ENCODE measurements around the gene DYRK1A.
"Not testable (repeated sequence)": the region's sequence is repeated elsewhere in the genome, so short reads cannot be mapped to it uniquely, and the experiment has no call there.

Gene DYRK1A

DNA sequence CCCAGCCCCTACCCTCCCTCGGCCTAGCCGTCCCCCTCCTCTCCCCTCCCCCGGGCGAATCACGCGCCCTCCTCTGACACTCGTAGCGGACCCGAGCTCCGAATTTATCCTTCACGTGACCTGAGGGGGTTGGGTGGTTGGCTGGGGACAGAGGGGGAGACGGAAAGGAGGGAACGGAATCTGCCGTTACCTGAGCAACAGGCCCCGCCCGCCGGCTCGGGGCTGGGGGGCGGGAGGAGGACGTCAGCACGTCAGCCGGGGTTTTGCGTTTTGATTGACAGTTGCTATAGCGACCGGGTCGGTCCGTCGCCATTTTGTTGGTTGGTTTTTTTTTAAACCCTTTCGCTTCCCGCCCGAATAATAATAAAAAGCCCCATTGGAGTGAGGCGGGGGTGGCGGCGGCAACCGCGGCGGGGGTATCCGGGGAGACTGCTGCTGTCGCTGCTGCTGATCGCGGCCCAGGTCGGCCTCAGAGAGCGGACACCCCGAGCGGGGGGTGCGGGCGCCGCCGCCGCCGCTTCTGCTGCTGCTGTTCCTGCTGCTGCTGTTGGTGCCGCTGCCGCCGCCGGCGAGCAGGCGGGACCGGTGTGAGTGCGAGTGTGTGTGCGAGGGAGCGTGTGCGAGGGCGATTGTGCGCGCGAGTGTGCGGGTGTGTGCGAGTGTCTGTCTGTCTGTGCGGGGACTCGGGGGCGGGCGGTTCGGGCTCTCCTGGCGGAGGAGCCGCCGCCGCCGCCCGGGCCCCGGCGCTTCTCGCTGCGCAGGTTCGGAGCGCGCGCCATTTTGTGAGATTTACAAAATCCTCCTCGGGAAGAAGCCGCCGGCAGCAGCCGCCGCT is at the start of gene DYRK1A:
Gene DYRK1A, plus strand, starts transcription at position 292 of the 835 bp plus-strand sequence. CDS start 53,602 bp downstream, outside the sequence.
- peak; percentile 98 for DNase-seq

DNA sequence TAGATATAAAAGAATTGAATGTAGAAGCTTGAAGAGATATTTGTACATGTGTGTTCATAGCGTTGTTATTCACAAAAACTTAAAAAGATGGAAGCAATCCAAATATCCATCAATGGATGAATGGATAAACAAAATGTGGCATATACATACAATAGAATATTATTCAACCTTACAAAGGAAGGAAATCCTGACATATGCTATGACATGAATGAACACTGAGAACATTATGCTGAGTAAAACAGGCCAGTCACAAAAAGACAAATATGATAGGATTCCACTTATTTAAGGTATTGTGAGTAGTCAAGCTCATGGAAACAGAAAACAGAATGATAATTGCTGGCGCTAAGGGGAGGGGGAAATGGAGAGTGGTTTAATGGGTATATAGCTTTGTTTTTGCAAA is 47.0 kb upstream of the DYRK1A start:
- DNase-seq = no peak

DNA sequence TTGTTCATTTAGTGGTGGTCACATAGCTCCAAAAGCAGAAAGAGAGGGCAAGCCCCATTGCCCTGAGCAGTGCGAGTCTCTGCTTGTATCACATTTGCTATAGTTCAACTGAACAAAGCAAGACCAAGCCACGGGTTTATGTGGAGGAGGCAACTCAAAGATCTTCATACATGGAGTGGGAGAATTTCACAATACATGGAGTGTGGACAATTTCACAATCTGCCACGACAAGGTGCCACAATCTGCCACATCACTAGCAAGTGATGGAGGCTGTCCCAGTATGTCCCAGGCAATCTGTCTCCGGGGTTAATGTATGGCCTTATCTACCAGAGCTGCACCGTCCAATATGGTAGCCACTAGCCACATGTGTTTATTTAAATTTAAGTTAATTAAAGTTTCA is 44.5 kb upstream of the DYRK1A start:
- no peak for DNase-seq

DNA sequence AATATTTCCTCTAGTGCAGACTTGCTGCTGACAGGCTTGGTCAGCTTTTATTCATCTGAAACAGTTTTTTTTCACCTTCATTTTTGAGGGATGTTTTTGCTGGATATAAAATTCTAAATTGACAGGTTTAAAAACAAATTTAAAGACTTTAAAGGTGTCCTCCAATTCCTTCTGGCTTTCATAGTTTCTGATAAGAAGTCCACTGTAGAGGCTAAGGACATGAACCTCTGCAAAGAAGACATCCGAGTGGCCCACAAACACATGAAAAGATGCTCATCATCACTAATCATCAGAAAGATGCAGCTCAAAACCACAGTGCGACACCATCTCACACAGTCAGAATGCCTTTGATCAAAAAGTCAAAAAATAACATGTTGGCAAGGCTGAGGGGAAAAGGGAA is 42.0 kb upstream of the DYRK1A start:
- no peak for DNase-seq

DNA sequence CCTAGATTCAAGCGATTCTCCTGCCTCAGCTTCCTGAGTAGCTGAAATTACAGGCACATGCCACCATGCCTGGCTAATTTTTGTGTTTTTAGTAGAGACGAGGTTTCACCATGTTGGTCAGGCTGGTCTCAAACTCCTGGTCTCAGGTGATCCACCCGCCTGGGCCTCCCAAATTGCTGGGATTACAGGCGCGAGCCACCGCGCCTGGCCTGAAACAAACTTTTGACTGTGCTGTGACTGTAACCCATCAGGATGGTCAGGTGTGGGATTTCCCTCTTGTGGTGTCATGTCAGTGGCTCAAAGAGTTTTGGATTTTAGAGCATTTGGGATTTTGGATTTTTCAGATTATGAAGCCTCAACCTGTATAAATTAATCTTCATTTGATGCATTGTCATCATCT is 38.4 kb upstream of the DYRK1A start:
- DNase-seq = not testable (repeated sequence)

DNA sequence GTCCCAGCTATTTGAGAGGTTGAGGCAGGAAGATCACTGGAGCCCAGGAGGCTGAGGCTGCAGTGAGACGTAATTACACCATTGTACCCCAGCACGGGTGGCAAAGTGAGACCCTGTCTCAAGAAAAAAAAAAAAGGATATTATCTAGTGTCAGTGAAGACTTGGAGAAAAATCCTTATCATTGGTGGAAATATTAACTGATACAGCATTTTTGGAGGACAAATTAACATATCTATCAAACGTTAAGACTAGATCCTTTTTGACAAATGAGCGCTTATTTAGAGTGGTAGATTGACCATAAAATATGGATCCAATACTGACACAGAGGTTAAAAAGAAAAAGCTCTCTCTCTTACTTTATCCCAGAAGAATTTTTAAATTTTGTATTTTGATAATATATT is 35.2 kb upstream of the DYRK1A start:
- no peak for DNase-seq

DNA sequence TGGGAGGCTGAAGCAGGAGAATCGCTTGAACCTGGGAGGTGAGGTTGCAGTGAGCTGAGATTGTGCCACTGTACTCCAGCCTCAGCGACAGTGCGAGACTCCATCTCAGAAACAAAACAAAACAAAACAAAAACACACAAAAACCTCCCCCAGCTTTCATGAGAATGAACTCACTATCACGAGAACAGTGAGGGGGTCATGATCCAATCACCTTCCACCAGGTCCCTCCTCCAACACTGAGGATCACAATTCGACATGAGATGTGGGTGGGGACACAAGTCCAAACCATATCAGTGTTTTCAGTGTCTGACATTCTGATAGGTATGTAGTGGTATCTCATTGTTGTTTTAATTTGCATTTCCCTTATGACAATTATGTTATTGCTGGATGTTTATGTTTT is 31.5 kb upstream of the DYRK1A start:
- no peak for DNase-seq

DNA sequence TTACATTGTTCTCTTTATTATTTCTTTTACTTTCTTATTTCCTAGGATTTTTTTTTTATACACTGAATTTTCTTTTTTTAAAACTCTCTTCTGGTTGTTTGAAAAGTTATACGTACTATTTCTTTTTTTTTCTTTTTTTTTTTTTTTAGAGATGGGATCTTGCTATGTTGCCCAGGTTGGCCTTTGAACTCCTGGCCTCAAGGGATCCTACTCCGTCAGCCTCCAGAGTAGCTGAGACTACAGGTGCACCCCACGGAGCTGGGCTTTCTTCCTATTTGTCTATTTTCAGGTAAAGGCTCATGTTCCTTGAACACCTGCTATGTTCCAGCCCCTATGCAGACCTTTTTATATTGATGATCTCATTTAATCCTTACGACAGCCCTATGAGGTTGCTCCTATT is 29.4 kb upstream of the DYRK1A start:
- DNase-seq = no peak

DNA sequence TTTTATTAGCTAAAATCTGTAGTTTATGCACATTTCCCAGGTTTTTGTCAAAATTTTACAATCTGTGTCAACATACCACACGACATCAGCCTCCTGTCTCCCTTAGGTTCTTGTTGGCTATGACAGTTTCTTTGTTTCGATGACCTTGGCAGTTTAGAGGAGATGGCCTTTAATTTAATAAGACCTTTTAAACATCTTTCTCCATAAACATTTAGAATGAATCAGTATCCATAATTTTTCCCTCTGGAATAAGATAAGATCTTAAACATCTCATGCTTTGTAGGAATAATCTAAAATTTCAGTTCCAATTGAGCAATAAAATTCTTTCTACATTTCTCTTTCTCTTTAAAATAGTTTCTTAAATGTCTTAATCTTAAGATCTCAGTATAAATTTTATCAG is 28.7 kb upstream of the DYRK1A start:
- no peak for DNase-seq

DNA sequence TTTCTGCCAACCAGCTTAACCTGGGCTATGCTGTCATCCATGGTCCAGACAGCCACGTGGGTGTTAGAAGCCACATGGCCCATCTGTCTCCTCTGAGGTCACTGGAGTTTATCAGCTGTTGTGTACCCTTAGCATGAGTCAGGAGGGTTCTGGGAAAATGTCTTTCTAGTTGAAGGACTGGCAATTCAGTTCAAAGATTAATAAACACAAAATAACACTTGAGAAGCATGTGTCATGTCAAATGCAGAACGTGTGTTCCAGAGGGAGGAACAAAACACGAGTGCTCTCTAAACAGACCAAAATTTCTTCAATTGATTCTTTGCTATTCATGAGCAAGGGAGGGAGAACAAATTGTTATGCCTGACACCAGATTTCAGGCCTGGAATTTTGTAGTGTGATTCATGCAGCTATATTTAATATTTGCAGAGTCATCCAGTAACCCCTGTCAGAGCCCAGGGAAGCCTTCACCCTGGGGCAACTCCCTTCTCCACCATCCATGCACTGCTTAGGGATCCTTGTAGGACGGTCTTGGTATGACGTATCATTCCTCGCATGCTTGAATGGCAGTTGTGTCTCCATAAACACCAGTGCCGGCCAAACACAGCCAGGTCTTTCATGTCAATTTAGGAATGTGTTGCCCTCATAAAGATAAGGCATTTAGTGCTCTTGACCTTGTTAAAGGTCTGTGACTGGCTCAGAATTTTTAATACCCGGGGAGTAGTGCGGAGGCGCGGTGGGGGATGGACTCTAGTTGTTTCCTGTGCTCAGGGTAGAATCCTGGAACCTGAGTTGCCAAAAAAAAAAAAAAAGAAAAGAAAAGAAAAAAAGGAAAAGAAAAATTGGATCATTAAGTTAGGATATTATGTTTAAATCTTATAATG is 27.7 kb upstream of the DYRK1A start:
- no peak for DNase-seq

DNA sequence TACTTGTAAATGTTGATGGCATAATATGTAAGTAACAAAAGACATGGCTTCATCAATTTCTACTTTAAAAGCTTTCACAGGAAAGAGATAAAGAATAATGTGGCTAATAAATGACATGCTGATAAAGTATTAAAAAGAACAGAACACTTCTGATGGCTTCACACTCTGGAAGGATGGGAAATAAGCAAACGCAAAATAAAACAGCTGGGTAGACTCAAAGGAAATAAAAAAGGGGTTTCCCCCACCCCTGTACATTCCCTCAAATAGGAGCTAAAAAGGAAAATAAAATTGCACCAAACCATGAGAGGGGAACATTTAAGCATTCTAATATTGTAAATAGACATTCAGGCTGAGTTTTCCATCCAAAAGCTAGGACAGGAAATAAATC is 27.0 kb upstream of the DYRK1A start:
- no peak for DNase-seq

DNA sequence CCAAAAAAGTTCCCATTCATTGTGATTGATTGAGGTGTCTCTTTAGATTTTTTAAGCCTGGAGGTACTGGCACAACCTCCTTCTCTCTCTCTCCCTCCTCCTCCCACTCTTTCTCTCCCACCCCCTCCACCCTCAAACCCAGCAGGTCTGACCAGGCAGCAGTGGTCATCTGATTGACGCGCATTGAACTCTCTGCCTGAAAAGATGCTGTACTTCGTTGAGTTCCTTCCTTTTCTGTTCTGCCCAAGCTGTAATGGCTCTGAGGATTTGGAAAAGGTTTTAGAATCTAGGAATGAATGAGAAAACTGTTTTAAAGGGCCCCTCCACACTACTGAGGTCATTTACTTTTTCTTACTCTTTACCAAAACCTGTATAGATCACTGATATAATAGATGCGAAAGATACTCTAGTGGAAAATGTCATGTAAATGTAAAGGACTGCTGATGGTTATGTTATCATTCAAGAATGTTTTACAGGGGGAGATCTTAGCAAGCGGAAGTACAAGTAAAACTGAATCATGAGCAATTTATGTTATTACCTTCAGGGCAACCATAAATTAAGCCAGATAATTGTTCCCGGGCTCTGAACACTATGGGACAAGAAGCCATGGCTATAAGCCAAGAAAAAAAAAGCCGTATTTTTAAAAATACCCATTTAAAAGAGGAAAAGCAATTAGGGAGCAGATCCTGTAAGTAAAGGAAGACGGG is 25.2 kb upstream of the DYRK1A start:
- no peak for DNase-seq

DNA sequence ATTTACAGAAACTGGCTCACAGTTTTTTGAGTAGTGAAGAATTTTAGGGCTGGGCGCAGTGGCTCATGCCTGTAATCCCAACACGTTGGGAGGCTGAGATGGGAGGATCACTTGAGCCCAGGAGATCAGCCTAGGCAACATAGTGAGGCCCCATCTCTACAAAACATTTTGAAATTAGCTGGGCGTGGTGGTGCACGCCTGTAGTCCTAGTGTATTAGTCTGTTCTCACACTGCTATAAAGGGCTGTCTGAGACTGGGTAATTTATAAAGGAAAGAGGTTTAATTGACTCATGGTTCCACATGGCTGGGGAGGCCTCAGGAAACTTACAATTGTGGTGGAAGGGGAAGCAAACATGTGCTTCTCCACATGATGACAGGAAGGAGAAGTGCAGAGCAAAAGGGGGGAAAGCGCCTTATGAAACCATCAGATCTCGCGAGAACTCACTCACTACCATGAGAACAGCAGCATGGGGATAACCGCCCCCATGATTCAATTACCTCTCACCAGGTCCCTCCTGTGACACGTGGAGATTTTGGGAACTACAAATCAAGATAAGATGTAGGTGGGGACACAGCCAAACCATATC is 24.4 kb upstream of the DYRK1A start:
- no peak for DNase-seq

DNA sequence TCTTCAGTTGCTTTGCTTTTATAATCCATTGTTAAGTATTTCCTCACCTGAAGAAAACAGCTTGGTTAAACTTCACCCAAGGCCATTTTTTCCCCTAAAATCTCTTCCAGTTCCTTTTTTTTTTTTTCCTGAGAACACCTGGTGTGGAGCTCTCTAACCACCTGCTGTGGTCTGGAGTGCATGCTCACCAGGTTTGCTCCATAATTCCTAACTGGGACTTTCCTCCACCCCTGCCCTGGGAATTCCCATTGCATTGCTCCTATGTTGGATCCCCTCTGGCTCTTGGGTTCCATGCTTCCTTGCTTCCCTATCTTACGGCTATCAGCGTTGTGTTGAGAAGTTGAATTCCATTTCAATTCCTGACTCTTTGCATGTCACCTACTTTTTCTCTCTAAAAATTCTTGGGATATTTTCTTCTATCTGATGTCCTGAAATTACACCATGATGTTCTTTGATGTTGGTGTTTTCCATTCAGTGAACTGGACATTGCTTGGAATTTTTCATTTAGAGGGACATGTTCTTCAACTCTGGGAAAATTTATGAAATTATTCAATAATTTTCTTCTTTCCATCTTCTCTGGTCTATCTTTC is 19.6 kb upstream of the DYRK1A start:
- DNase-seq = no peak

DNA sequence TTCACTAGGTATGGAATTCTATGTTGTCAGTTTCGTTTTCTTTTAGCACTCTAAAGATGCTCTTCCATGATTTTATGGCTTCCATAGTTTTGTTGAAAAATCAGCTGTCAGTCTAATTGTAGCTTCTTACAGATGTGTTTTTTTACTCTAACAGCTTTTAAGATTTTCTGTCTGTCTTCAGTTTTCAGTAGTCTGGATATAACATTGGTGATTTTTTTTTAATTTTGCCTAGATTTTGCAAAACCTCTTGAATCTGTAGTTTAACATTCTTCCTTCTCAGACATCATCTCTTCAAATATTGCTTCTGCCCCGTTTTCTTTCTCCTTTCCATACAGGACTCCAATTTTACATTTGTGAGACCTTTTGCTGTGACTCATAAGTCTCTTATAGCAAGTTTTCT is 17.9 kb upstream of the DYRK1A start:
- DNase-seq = no peak

DNA sequence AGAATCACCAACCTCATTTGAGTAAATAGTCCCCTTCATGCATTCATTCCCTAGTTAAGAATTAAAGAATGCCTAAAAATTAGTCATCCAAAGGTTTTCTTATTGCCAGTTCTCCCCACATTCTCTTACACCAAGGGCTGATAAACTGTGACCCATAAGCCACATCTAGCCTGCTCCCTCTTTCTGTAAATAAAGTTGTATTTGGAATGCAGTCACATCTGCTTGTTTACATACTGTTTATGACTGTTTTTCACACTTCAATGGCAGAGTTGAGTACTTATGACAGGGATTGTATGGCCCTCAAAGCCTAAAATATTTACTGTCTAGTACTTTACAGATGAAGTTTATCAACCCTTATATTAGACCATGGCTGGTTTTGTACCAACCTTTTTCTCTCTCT is 16.1 kb upstream of the DYRK1A start:
- no peak for DNase-seq

DNA sequence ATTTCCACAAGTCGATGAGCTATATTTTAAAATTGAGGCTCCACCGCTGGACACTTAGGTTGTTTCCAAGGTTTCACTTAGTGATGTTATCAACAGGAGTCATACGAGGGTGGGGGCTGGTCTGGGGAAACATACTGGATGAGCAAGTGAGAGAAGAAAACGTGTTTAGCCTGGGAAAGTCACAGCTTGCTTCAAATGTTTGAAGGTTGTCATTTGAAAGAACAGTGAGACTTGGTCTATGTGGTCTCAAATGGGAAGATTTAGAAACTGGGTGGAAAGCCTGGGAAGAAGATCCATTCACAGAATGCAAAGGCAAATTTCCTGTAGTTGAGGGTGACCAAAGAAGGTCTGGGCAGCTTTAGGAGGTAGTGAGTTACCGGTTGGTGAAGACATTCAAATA is 9.9 kb upstream of the DYRK1A start:
- DNase-seq = no peak

DNA sequence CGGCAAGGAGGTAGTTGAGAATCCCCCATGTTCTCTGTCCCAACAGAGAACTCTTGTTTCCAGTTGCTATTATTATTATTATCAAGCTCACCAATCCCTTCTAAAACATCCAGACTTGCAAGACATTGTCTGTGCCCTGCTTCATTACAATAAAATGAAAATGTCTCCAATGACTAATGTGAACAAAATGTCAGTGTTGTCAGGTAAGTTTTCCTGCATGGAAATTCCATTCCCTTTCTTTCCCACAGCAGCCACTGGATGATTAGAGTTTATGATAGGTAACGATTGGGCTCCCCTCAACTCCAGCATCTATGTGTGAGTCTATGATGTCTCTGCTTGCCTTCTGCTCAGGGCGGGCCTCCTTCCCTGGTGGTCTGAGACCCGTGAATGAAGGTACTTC is 8.9 kb upstream of the DYRK1A start:
- no peak for DNase-seq

DNA sequence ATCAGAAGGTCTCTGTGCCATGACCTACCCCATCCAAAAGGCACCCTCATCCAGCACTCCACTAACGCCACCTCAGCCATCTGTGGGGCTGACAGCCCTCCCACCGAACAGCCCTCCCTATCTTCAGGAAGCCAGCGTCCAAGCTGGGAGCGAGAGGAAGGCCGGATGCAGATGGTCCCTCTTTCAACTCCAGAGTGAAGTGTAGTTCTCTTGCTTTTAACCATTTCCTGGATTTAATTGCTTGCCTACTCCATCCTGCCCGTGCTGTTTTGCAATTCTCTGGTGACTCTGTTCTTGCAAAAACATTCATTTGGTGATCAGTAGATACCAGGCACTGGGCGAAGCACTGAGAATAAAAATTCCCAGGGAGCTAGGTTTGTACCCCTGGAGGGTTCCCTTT is 8.2 kb upstream of the DYRK1A start:
- no peak for DNase-seq

DNA sequence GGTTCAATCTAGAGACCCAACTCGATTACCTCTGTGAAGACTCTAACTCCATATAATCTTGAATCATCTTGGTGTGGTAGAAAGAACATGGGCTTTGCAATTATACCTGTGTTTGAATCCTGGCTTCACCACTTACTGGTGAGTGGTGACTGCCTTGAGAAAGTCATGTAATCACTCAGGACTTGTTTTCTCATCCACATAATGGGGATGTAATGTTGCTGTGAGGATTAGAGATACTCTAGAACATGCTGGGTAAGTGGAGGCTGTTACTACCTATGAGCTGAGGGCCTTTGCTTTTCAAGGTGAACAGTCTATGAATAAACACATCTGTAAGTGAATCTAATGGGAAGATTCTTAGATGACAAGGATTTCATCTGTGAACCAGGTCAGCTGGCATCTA is 2.6 kb upstream of the DYRK1A start:
- no peak for DNase-seq

DNA sequence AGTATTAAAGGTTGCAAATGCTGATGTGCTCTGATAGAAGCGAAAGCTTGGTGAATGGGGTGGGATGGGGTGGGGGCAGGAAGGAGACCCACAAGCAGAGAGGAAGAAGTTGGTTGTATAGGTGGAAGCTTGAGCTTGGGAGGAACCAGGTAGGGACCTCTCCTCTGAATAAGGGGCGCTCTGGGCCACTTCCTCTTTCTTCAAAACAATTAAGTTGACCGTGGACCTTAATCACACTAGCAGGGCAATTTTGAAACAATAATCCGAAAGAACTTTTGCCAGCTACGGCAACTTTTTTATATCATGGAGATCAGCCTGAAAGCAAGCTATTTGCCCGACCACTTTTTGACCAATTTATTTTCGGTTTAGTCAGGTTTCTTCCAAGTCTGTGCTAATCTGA is 1.9 kb upstream of the DYRK1A start:
- DNase-seq = no peak

Measured in NCI-H2107 (cell line).